Measurements from ENCODE around the gene SMARCA4.

Gene SMARCA4

DNA sequence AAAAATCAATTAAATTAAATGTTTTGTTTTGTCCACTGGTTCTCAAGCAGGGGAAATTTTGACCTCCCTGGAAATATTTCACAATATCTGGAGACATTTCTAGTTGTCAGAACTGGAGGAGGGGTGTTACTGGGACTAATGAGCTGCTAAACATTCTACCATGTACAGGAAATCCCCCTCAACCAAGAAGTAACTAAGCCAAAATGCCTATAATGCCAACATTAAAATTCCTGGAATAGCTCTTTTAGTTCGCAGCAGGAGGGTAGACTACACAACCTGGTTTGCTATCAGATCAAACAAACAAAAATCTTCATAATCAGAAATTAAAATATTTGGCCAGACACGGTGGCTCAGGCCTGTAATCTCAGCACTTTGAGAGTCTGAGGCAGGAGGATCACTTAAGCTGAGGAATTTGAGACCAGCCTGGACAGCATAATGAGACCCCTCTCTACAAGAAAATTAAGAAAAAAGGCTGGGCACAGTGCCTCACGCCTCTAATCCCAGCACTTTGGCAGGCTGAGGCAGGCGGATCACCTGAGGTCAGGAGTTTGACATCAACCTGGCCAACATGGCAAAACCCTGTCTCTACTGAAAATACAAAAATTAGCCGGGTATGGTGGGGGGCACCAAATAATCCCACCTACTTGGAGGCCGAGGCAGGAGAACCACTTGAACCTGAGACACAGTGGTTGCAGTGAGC is 13.7 kb upstream of the SMARCA4 start:
- TF ChIP-seq ZNF112 (tag by site-specific recombination; IDR thresholded peaks at IDR 0.05) (no peak), RBAK (tag by site-specific recombination; IDR thresholded peaks at IDR 0.05) (no peak), ZEB2 (tag by site-specific recombination; IDR thresholded peaks at IDR 0.05) (no peak), GFI1B (tag by site-specific recombination; IDR thresholded peaks at IDR 0.05) (no peak)
- TF ChIP-seq, protein P1, sequence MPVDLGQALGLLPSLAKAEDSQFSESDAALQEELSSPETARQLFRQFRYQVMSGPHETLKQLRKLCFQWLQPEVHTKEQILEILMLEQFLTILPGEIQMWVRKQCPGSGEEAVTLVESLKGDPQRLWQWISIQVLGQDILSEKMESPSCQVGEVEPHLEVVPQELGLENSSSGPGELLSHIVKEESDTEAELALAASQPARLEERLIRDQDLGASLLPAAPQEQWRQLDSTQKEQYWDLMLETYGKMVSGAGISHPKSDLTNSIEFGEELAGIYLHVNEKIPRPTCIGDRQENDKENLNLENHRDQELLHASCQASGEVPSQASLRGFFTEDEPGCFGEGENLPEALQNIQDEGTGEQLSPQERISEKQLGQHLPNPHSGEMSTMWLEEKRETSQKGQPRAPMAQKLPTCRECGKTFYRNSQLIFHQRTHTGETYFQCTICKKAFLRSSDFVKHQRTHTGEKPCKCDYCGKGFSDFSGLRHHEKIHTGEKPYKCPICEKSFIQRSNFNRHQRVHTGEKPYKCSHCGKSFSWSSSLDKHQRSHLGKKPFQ (tag by site-specific recombination; IDR thresholded peaks at IDR 0.05): peak; percentile 4; the same call in 1 of the 2 replicates
- TF ChIP-seq, protein P2, sequence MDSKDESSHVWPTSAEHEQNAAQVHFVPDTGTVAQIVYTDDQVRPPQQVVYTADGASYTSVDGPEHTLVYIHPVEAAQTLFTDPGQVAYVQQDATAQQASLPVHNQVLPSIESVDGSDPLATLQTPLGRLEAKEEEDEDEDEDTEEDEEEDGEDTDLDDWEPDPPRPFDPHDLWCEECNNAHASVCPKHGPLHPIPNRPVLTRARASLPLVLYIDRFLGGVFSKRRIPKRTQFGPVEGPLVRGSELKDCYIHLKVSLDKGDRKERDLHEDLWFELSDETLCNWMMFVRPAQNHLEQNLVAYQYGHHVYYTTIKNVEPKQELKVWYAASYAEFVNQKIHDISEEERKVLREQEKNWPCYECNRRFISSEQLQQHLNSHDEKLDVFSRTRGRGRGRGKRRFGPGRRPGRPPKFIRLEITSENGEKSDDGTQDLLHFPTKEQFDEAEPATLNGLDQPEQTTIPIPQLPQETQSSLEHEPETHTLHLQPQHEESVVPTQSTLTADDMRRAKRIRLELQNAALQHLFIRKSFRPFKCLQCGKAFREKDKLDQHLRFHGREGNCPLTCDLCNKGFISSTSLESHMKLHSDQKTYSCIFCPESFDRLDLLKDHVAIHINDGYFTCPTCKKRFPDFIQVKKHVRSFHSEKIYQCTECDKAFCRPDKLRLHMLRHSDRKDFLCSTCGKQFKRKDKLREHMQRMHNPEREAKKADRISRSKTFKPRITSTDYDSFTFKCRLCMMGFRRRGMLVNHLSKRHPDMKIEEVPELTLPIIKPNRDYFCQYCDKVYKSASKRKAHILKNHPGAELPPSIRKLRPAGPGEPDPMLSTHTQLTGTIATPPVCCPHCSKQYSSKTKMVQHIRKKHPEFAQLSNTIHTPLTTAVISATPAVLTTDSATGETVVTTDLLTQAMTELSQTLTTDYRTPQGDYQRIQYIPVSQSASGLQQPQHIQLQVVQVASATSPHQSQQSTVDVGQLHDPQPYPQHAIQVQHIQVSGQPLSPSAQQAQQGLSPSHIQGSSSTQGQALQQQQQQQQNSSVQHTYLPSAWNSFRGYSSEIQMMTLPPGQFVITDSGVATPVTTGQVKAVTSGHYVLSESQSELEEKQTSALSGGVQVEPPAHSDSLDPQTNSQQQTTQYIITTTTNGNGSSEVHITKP (tag by site-specific recombination; IDR thresholded peaks at IDR 0.05): peak; percentile 77
- CTCF ChIA-PET: interaction anchor here (0.7 to 1.1 kb wide), 3 partner anchors 10 to 89 kb away, joined by 3 to 8 read pairs (median 4); no protein-coding TSS in a partner anchor
- H3K4me3 ChIP-seq (ENCODE audit: low read depth, low read length): no peak overlapping the region

DNA sequence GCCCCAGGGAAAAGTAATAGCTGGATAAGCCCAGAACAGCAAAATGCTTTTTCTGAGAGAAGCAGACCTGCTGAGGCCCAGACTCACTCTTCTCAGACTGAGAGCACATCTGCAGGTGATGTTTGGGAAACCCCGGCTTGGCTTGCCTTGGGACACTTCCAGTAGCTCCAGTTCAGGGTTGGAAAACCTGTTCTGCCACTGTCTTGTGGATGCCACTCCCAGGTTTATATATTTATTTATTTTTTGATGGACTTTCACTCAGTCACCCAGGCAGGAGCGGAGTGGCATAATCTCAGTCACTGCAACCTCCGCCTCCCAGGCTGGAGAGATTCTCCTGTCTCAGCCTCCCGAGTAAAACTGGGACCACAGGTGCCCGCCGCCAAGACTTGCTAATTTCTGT is 8.0 kb upstream of the SMARCA4 start:
- no peak for TF ChIP-seq ZNF707 (tag by site-specific recombination; IDR thresholded peaks at IDR 0.05)
- TF ChIP-seq ZNF677 (tag by site-specific recombination; IDR thresholded peaks at IDR 0.05): no peak
- no peak for TF ChIP-seq ZNF239 (tag by site-specific recombination; IDR thresholded peaks at IDR 0.05)
- TF ChIP-seq ZNF24 (tag by site-specific recombination; IDR thresholded peaks at IDR 0.05): no peak
- TF ChIP-seq, protein P3, sequence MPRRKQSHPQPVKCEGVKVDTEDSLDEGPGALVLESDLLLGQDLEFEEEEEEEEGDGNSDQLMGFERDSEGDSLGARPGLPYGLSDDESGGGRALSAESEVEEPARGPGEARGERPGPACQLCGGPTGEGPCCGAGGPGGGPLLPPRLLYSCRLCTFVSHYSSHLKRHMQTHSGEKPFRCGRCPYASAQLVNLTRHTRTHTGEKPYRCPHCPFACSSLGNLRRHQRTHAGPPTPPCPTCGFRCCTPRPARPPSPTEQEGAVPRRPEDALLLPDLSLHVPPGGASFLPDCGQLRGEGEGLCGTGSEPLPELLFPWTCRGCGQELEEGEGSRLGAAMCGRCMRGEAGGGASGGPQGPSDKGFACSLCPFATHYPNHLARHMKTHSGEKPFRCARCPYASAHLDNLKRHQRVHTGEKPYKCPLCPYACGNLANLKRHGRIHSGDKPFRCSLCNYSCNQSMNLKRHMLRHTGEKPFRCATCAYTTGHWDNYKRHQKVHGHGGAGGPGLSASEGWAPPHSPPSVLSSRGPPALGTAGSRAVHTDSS (tag by site-specific recombination; IDR thresholded peaks at IDR 0.05): no peak
- TF ChIP-seq ZSCAN23 (tag by site-specific recombination; IDR thresholded peaks at IDR 0.05): no peak
- TF ChIP-seq, protein P4, sequence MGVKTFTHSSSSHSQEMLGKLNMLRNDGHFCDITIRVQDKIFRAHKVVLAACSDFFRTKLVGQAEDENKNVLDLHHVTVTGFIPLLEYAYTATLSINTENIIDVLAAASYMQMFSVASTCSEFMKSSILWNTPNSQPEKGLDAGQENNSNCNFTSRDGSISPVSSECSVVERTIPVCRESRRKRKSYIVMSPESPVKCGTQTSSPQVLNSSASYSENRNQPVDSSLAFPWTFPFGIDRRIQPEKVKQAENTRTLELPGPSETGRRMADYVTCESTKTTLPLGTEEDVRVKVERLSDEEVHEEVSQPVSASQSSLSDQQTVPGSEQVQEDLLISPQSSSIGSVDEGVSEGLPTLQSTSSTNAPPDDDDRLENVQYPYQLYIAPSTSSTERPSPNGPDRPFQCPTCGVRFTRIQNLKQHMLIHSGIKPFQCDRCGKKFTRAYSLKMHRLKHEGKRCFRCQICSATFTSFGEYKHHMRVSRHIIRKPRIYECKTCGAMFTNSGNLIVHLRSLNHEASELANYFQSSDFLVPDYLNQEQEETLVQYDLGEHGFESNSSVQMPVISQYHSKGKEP (tag by site-specific recombination; IDR thresholded peaks at IDR 0.05): no peak
- TF ChIP-seq ZNF221 (tag by site-specific recombination; IDR thresholded peaks at IDR 0.05; ENCODE audit: borderline replicate concordance): no peak
- no peak for TF ChIP-seq ZNF621 (tag by site-specific recombination; IDR thresholded peaks at IDR 0.05)
- no peak for TF ChIP-seq ZNF626 (tag by site-specific recombination; IDR thresholded peaks at IDR 0.05)
- TF ChIP-seq SP3 (tag by site-specific recombination; IDR thresholded peaks at IDR 0.05): no peak
- TF ChIP-seq ZNF155 (tag by site-specific recombination; IDR thresholded peaks at IDR 0.05): no peak
- TF ChIP-seq, protein P5, sequence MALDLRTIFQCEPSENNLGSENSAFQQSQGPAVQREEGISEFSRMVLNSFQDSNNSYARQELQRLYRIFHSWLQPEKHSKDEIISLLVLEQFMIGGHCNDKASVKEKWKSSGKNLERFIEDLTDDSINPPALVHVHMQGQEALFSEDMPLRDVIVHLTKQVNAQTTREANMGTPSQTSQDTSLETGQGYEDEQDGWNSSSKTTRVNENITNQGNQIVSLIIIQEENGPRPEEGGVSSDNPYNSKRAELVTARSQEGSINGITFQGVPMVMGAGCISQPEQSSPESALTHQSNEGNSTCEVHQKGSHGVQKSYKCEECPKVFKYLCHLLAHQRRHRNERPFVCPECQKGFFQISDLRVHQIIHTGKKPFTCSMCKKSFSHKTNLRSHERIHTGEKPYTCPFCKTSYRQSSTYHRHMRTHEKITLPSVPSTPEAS (tag by site-specific recombination; IDR thresholded peaks at IDR 0.05): no peak
- TF ChIP-seq, protein P6, sequence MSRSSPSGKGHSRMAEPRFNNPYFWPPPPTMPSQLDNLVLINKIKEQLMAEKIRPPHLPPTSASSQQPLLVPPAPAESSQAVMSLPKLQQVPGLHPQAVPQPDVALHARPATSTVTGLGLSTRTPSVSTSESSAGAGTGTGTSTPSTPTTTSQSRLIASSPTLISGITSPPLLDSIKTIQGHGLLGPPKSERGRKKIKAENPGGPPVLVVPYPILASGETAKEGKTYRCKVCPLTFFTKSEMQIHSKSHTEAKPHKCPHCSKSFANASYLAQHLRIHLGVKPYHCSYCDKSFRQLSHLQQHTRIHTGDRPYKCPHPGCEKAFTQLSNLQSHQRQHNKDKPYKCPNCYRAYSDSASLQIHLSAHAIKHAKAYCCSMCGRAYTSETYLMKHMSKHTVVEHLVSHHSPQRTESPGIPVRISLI (tag by site-specific recombination; IDR thresholded peaks at IDR 0.05): no peak
- TF ChIP-seq ZNF184 (tag by site-specific recombination; IDR thresholded peaks at IDR 0.05): no peak
- no peaks in the 10 kb centered on the region for H3K4me1 ChIP-seq (ENCODE audit: control insufficient read depth, insufficient read depth, low read length)
- H3K9me3 ChIP-seq (ENCODE audit: control insufficient read depth, insufficient read depth, low read depth, low read length): no peaks in the 10 kb centered on the region
- POLR2A ChIA-PET: no interaction called here
- H3K36me3 ChIP-seq (ENCODE audit: control insufficient read depth in 2 of 2, insufficient read depth in 1 of 2, low read length in 2 of 2): no peaks in the 10 kb centered on the region
- H3K4me3 ChIP-seq (ENCODE audit: low read depth, low read length): no peak overlapping the region
- CTCF ChIA-PET: interaction anchor here (0.7 to 1.2 kb wide), 2 partner anchors 12 to 16 kb away, joined by 3 to 11 read pairs; no protein-coding TSS in a partner anchor
- H3K27ac ChIP-seq (ENCODE audit: extremely low read depth, low read depth, low read length): no peak overlapping the region

More for the DNA sequence above, 13.7 kb upstream of the SMARCA4 start:
- no peaks in the 10 kb centered on the region for H3K9me3 ChIP-seq (ENCODE audit: control insufficient read depth, insufficient read depth, low read depth, low read length)
- H3K4me1 ChIP-seq (ENCODE audit: control insufficient read depth, insufficient read depth, low read length): no peaks in the 10 kb centered on the region
- H3K36me3 ChIP-seq (ENCODE audit: control insufficient read depth in 2 of 2, insufficient read depth in 1 of 2, low read length in 2 of 2): no peaks in the 10 kb centered on the region
- POLR2A ChIA-PET: no interaction called here
- no peak overlapping the region for H3K27ac ChIP-seq (ENCODE audit: extremely low read depth, low read depth, low read length)

Measured in HEK293 (cell line).